SKM-1 (cell line): ENCODE data around the gene ZFP57.

Source experiments
- DNase-seq: peaks from one replicate; lab custom pipeline; 2025; ENCODE audit not compliant: unreplicated experiment; lab: John Stamatoyannopoulos, UW

ZFP57 gene

GRCh38 chr6:29656157-29656556 lies 24.8 kb downstream of the ZFP57 start:
- DNase-seq, result no peak

- DNase-seq, result no peak
These were observed 25.3 kb downstream of the ZFP57 start for GRCh38 chr6:29655658-29656057.

GRCh38 chr6:29653452-29654038 lies 27.4 kb downstream of the ZFP57 start:
- DNase-seq, result peak; percentile 67

DNA sequence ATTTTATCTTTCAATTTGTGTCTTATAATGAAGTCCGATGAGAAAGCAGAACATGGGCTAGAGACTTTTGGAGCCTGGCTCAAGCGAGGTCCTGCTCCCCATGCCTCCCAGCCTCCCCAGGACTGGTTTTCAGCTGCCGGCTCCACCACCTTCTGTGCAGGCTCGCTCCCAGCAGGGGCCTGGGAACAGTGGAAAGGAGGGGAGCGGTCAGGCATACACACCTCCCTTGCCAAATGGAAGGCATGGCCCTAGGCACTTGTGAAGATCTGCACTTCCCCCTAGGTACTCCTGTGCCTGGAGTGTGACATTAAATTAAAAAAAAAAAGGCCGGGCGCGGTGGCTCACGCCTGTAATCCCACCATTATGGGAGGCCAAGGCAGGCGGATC lies 28.8 kb downstream of the ZFP57 start:
- no peak for DNase-seq

DNA sequence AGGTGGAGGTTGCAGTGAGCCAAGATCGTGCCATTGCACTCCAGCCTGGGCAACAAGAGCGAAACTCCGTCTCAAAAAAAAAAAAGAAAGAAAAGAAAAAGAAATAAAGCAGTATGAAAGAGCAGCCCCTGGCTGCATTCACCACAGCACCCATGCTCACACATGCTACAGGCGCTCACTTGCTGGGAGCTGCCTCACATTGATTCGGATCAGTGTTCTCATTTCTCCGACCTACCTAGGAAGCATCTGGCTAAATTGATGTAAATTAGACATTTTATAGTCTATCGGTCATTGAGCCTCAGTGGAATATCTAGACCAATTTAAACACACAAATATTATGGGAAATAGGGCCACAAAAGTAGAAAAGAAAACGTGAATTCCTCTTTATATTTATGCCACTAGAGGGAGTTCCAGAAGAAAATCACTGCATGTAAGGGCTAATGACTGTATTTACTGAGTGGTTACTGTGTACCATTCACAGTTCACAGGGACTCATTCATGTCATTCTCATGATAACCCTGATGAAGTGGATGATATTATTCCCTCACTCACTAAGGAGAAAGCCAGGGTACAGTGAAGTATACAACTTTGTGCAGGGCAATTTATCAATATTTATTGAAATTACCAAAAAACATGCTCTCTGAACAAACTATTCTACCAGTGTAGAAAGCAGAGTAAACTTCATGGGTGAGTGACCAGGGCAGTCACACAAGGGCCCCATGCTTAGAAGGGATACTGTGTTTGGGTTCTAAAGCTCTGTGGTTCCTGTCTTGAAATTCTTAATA lies 29.3 kb downstream of the ZFP57 start:
- DNase-seq, result peak; percentile 70

DNA sequence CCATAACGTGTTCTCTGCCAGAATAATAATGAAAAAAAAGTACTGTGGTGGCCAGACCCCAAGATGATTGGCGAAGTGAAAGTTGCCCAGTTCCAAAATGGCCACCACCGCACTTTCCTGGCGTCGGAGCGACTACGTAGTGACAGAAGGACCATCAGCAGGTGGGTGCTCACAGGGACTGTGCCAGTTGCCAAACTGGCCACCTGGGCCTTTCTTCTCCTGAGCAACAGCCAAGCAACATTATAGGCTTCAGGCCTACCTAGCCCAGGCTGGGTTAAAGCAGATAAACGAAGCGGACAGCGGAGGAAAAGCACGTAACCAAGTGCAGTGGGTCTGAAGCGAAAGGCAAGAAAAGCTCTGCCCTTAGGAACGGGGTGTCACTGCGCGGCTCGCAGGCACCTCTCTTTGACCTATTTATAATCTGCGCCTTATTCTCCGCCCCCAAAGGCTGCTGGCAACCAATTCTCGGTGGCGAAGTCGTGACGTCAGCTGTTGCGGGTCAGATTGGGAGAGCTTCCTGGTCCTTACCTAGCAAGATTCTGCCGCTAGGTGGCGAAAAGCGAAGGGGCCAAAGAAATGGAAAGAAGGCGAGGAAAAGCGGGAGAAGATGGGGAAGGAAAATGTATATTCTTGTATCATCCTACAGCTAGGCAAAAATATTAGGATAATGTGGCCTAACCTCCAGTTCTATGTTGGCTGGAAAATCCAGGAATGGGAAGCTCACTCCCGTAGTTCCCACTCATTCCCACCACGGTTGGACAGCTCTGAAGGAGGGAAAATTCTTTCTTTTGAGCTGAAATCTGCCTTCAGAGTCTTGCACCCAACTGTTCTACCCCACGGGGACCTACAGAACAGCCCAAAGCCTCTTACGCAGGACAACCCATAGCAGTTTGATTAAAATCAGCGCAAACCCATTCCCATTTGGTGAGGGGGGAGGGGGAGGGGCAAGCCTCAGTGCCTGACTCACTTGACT lies 31.0 kb downstream of the ZFP57 start:
- DNase-seq, result peak; percentile 89

DNA sequence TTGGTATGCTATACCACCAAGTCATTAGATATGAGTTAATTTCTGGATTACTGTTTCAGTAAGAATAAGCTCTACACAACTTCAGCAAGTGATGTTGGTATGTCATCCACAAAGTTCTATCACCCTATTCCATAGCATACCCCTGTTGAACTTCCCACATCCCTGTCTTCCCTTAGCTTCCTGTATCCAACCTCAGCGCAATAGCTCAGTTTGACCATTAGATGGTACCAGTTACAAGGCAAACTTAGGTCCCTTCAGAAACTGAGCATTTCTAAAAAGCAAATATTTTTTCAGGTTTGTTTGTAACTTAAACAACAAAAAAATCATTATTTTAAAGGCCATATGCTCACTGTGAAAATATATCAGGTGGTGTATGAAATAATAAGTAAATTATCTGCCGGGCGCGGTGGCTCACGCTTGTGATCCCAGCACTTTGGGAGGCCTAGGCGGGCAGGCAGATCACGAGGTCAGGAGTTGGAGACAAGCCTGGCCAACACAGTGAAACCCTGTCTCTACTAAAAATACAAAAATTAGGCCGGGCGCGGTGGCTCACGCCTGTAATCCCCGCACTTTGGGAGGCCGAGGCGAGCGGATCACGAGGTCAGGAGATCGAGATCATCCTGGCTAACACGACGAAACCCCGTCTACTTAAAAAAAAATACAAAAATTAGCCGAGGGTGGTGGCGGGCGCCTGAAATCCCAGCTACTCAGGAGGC lies 32.9 kb downstream of the ZFP57 start:
- peak; percentile 30 for DNase-seq

GRCh38 chr6:29641430-29642148 lies 39.4 kb downstream of the ZFP57 start:
- DNase-seq, result no peak

GRCh38 chr6:29637247-29637646 lies 43.7 kb downstream of the ZFP57 start:
- DNase-seq, result no peak

- no peak for DNase-seq
These were observed 47.4 kb downstream of the ZFP57 start for GRCh38 chr6:29633534-29633905.

- DNase-seq, result peak; percentile 43
These were observed 48.0 kb downstream of the ZFP57 start, which contains the start of gene GABBR1 for GRCh38 chr6:29632789-29633533. Gene GABBR1 (minus strand): TSS chr6:29633183. CDS start chr6:29632385, 798 bp downstream.

GRCh38 chr6:29631860-29632731 lies 48.9 kb downstream of the ZFP57 start:
- DNase-seq, result no peak

DNA sequence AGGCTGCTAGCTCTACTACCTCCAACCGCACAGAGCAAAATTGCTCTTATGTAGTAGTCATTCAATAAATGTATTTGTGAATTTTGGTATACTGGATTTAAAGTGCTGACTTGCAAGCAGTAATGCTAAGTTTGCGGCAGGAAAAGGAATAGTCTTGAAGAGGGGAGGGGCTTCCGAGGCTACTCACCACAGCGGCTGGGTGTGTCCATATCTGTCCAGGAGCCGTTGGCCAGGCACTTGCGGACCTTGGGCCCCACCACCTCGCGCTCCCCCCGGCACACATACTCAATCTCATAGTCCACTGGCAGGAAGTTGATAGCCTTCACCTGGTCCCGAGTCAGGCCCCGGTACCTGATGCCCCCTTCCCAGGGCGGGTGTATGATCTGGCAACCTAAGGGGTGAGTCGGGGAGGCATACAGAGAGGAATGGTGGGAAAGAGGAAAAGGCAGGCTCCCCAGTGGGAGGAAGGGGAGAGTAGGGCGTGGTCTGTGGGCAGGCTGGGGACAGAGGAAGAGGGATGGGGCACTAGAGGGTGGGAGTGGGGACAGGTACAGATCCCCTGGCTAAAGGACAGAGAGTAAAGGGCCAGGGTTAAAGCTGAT lies 49.6 kb downstream of the ZFP57 start:
- no peak for DNase-seq

DNA sequence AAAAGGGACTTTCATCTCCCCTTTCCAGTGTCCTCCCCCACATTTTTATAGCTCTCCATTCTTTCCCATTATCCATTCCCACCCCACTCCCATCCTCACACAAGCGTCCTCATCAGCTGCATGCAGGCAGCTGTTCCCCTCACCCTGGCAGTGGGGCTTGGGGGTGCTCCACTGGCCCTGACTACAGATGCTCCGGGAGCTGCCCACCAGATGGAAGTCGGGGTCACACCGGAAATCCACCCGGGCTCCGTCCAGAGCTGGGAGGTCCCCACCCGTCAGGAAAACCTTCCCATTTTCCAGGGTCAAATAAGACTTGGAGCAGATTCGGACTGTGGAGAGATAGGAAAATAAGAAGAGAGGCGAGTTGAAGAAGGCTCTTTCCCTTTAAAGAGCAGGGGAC lies 50.6 kb downstream of the ZFP57 start:
- no peak for DNase-seq

DNA sequence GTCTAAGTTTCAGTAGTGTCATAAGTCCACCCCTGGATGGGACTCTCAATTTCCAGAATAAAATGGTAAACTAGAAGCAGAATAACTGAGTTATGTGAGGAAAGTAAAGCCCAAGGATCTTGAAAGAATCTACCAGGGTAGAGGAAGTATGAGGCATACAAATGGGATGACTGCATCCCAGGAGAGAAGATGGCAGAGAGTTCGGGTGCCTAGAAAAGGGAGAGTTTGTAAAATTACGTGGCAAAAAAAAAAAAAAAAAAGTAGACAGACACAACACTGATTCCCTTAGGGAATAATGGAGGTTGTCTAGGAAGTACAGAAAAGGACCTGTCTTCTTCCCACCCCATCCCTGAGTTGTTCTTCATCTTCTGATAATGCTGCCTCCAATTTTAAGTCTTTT lies 51.4 kb downstream of the ZFP57 start:
- DNase-seq, result no peak

DNA sequence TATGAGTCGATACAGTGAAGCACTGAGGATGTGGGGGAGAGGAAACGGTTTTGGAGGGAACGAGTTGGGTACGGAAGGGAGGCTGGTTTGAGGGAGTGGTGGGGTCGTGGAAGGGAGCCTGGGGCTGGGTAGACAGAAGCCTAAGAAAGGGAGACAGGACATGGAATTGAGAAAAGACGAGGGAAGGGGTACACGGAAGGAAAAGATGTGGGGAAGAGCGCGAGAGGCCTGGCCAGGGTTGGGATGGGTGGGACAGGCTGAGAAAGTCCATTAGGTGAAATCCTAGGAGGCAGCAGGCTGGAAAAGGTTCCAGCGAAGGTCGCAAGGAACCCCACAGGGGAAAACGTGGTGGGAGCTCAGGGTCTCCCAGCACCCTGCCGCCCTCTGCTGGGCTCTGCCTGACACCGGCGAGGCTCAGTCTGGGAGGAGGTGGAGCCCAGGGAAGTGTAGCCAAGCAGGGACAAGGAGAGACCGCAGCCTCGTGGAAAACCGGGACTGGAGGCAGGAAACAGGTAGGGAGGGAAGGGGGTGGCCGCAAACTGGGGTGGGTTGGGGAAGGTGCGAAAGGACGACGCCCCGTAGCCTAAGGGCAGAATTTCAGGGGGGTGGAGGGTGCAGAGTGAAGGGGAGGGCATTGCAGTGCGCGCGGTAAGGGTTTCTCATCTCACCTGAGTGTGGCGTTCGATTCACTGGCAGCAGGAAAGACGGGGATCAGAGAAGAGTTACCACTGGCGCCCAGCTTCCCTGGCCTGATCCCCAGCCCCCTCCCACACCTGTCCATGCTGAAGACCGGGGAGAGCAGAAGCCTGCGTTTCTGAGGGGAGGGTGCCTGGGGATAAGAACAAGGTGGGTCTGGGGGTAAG lies 52.3 kb downstream of the ZFP57 start:
- no peak for DNase-seq

- peak; percentile 31 for DNase-seq
These were observed 53.1 kb downstream of the ZFP57 start for GRCh38 chr6:29627755-29628418.
